ENCODE data around the gene ANXA6. TPM values are rescaled to one million over a fixed set of nuclear protein-coding genes. Genes with fewer than 3 reads are reported as not detected.
A peak's percentile ranks its signal among the peaks of the same experiment; 100 is the strongest.

Gene ANXA6
- total and polyA plus RNA-seq, 2 of the 4 experiments (the other 2 are of a cell fraction): 355 to 610 TPM

DNA sequence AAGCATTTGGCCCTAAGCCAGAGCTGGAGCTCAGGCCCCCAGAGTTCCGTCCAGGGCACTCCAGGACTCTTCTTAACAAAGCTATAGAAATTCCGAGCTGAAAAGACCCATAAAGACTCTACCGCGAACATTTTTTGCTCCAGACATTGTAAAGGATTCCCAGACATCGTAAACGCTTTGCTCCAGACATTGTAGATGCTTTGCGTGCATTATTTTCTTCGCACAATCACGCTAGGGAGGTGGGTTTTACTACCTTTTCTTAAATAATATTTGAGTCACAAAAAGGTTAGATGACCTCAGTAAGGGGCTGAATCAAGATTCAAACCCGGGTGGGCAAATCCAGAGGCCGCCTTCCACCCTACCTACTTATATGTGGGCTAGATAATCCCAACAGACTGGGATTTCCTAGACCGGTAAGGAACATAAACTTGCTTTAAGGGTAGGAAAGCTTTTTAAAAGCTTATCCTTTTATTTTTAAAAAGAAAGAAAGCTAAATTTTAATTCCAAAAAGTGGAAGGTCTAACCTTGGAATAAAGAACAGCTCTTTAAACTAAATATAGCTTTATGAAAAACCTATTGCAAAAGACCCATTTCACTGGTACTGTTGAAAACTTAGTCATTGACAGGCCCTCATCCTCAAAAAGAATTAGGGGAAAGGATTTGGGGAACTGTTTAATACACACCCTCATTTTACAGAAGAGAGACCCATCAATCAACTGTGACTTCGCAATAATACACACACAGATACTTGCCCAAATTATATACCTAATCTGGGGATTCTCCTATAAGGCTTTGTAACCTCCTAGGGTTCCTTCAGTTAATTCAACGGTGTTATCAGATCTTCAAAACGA lies 75.9 kb downstream of the ANXA6 start:
- Histone ChIP-seq H3K4me3 (ENCODE audit: insufficient read depth, low read depth, low read length) (peak overlapping the region; percentile 89), H3K9me3 (ENCODE audit: control insufficient read depth, insufficient read depth, low read length) (no peaks in the 10 kb centered on the region), H2AK9ac (replicated peaks; ENCODE audit: low read depth, low read length, poor library complexity) (peak overlapping the region; percentile 99), H3K79me1 (ENCODE audit: low read depth in 1 of 2, low read length in 2 of 2) (peaks cover 24 to 70% of the 10 kb centered on the region in 2 experiments; a peak in 3 of 4 replicates), H3K36me3 (ENCODE audit: control insufficient read depth, insufficient read depth, low read length) (peaks cover 8% of the 10 kb centered on the region), H3K23ac (ENCODE audit: low read depth, low read length) (peak overlapping the region; percentile 86), H3K9ac (ENCODE audit: low read depth, low read length) (peak overlapping the region; percentile 96), H3K9me1 (ENCODE audit: insufficient read depth, low read length) (peaks cover 33% of the 10 kb centered on the region), H2BK120ac (ENCODE audit: low read depth, low read length) (peak overlapping the region; percentile 91), H3K27me3 (ENCODE audit: control insufficient read depth, insufficient read depth, low read length) (no peaks in the 10 kb centered on the region), H3K4me1 (ENCODE audit: control insufficient read depth, insufficient read depth, low read length) (peaks cover 17% of the 10 kb centered on the region), H4K91ac (ENCODE audit: insufficient read depth, low read depth, low read length) (peak overlapping the region; percentile 93), H2BK20ac (ENCODE audit: low read depth, low read length) (peak overlapping the region; percentile 46), H4K8ac (ENCODE audit: low read depth in 2 of 2, low read length in 2 of 2) (peak overlapping the region; percentile 81 to 95), H2BK15ac (ENCODE audit: low read depth, low read length) (peak overlapping the region; percentile 62; the same call in 1 of the 3 replicates), H3K27ac (ENCODE audit: insufficient read depth, low read length) (peak overlapping the region; percentile 99), H3K14ac (replicated peaks; ENCODE audit: low read depth, low read length) (peak overlapping the region; percentile 95), H3K56ac (ENCODE audit: extremely low read depth, insufficient read depth, low read length) (peak overlapping the region; percentile 88), H2BK5ac (ENCODE audit: low read depth, low read length, poor library complexity, severe bottlenecking) (peak overlapping the region; percentile 95), H4K20me1 (ENCODE audit: insufficient read depth, low read length) (peaks cover 31% of the 10 kb centered on the region), H3K4me2 (ENCODE audit: low read depth, low read length) (peak overlapping the region; percentile 99), H2AK5ac (ENCODE audit: low read depth, low read length) (peak overlapping the region; percentile 95), H4K5ac (ENCODE audit: low read depth, low read length) (peak overlapping the region; percentile 92), H3K4ac (ENCODE audit: low read depth, low read length) (peak overlapping the region; percentile 92), H3K18ac (ENCODE audit: low read depth, low read length) (peak overlapping the region; percentile 62), H2AFZ (replicated peaks; ENCODE audit: low read length, poor library complexity) (peak overlapping the region; percentile 97)
- no peak for ATAC-seq (ENCODE audit: low read depth)
- TF ChIP-seq NFE2L2 (IDR thresholded peaks at IDR 0.05; ENCODE audit: low read depth, low read length) (0 out of 2 replicates have a peak, but pooled peaks have one; percentile 1), SMC3 (IDR thresholded peaks at IDR 0.05; ENCODE audit: low read depth, low read length) (no peak), RAD21 (IDR thresholded peaks at IDR 0.05; ENCODE audit: low read length) (no peak), ELK1 (IDR thresholded peaks at IDR 0.05; ENCODE audit: borderline replicate concordance, low read depth, low read length) (no peak), CHD1 (IDR thresholded peaks at IDR 0.05; ENCODE audit: low read depth, low read length) (peak; percentile 17; the same call in 1 of the 2 replicates), MAZ (IDR thresholded peaks at IDR 0.05; ENCODE audit: borderline replicate concordance, low read depth, low read length) (no peak; the same call in 1 of the 2 replicates), CEBPB (IDR thresholded peaks at IDR 0.05; ENCODE audit: low read depth, low read length) (no peak), POLR2A (IDR thresholded peaks at IDR 0.05; ENCODE audit: low read depth, low read length) (peak; percentile 31), MAFK (IDR thresholded peaks at IDR 0.05; ENCODE audit: low read depth, low read length) (no peak), RFX5 (IDR thresholded peaks at IDR 0.05; ENCODE audit: low read depth, low read length) (no peak)
- intact Hi-C loops (cut with micrococcal nuclease) (no loop called here), dilution Hi-C loops (cut with HindIII; ENCODE audit: low sequenced_read_pairs, unreplicated experiment) (no loop called here), in situ Hi-C loops (cut with MboI; ENCODE audit: low sequenced_read_pairs) (no loop called here)
- BruUV-seq (replicated peaks): no TSS peak
- no CpG with 5 or more reads among the region's 15 CpGs for WGBS, 2 experiments (ENCODE audit: extremely low coverage in 2 of 2, insufficient read length in 1 of 2)
- ChIA-PET CTCF (interaction anchor here (1.1 to 1.6 kb wide), 2 partner anchors 11 to 30 kb away, joined by 3 to 7 read pairs; no protein-coding TSS in a partner anchor), POLR2A (ENCODE audit: unreplicated experiment) (interaction anchor here (1.5 kb wide), 1 partner anchor 8 kb away, joined by 5 read pairs; no protein-coding TSS in a partner anchor)
- DNase-seq: peak; percentile 72

Data from IMR-90 (cell line).